Lung (tissue), 10 donors: ENCODE measurements around the gene GYPB. TPM values are rescaled to one million over a fixed set of nuclear protein-coding genes. Genes with fewer than 3 reads are reported as not detected.
"Not testable (repeated sequence)": the region's sequence is repeated elsewhere in the genome, so short reads cannot be mapped to it uniquely, and the experiment has no call there.

ENCODE experiments used
- ATAC-seq: fragments of 200-7000 bp; cut with Tn5 transposase; one replicate; pipeline ENCODE4 v1.9.1; 2020; ENCODE audit warnings: moderate number of reproducible peaks; ENCODE audit not compliant: insufficient read depth, low FRiP score
- DNase-seq, 3 donors: peaks; one replicate each; pipeline ENCODE4 v3.0.0-alpha.2; 2013 to 2017
- H3K27ac ChIP-seq, 2 donors: one replicate each; pipeline ENCODE4 v1.5.1; 2013; ENCODE audit warnings: mild to moderate bottlenecking in 2 of 2, moderate library complexity in 2 of 2, control low read depth in 1 of 2, inconsistent platforms in 1 of 2, low read depth in 1 of 2, low read length in 1 of 2
- H3K27me3 ChIP-seq, 3 donors: one replicate each; pipeline ENCODE4 v1.5.1; 2013; ENCODE audit warnings: low read length in 2 of 3; ENCODE audit not compliant: control insufficient read depth in 3 of 3, insufficient read depth in 3 of 3
- H3K36me3 ChIP-seq, 4 donors: one replicate each; pipeline ENCODE4 v1.5.1; 2013; ENCODE audit warnings: low read length in 4 of 4, mild to moderate bottlenecking in 1 of 4, moderate library complexity in 1 of 4; ENCODE audit not compliant: control insufficient read depth in 4 of 4, insufficient read depth in 4 of 4
- H3K4me1 ChIP-seq, 5 donors: one replicate each; pipeline ENCODE4 v1.5.1; 2013; ENCODE audit warnings: low read length in 5 of 5, mild to moderate bottlenecking in 2 of 5, moderate library complexity in 1 of 5; ENCODE audit not compliant: control insufficient read depth in 5 of 5, insufficient read depth in 5 of 5
- H3K4me3 ChIP-seq: one replicate; pipeline ENCODE4 v1.5.1; 2013; ENCODE audit warnings: mild to moderate bottlenecking, control low read depth, moderate library complexity
- H3K9ac ChIP-seq, 2 donors: one replicate each; pipeline ENCODE4 v1.5.1; 2013; ENCODE audit warnings: low read length in 2 of 2, control low read depth in 1 of 2; ENCODE audit not compliant: insufficient read depth in 1 of 2
- H3K9me3 ChIP-seq, 4 donors: one replicate each; pipeline ENCODE4 v1.5.1; 2013; ENCODE audit warnings: low read length in 3 of 4, mild to moderate bottlenecking in 1 of 4, moderate library complexity in 1 of 4; ENCODE audit not compliant: control insufficient read depth in 4 of 4, insufficient read depth in 3 of 4
- WGBS, 2 donors: extraction: QIAGEN DNeasy Blood & Tissue Kit; methylation state at CpG; one replicate each; pipeline ENCODE4 v1.1.7; 2013; 5-methylcytosine and 5-hydroxymethylcytosine counted together
- polyA plus RNA-seq, 2 donors: library from polyadenylated mRNA; stranded (reverse); fragments of 200-250 nt; gene quantifications; one replicate each; pipeline ENCODE4 v1.2.1, GENCODE V29; 2013
- total RNA-seq, 2 donors: library from RNA; depleted of rRNA in 1 of 2; stranded (reverse); fragments of >200 nt in 1 of 2; gene quantifications; one replicate each; pipeline ENCODE4 v1.2.1, GENCODE V29; 2014 to 2021
- donor health status: Bipolar disorder and iron deficiency.
- donor health status: healthy.
- donor health status: DM: yes; HTN: yes; CAD: no.

Gene GYPB
- total and polyA plus RNA-seq, 4 donors, result 0.64 to 16.7 TPM; not detected in 2

GRCh38 chr4:144022772-144023400 is 3.7 kb upstream of the GYPB start:
- not testable (repeated sequence) for H3K9ac ChIP-seq, H3K4me3 ChIP-seq, H3K27me3 ChIP-seq, H3K27ac ChIP-seq, DNase-seq, H3K9me3 ChIP-seq, H3K4me1 ChIP-seq, ATAC-seq, H3K36me3 ChIP-seq
- WGBS, 2 donors, result 50 to 64% methylated on average over 2 of the region's 3 CpGs

GRCh38 chr4:144021336-144021990 is 2.3 kb upstream of the GYPB start:
- DNase-seq, result peak in 2 of 3 donors; percentile 45 to 46
- H3K4me3 ChIP-seq, H3K27ac ChIP-seq, H3K9ac ChIP-seq, H3K27me3 ChIP-seq, H3K9me3 ChIP-seq, H3K4me1 ChIP-seq, H3K36me3 ChIP-seq: not testable (repeated sequence)
- ATAC-seq, result peak; percentile 68
- 28 to 34% methylated on average over 4 of the region's 4 CpGs for WGBS, 2 donors

- not testable (repeated sequence) for H3K36me3 ChIP-seq, H3K4me1 ChIP-seq, H3K4me3 ChIP-seq, ATAC-seq, DNase-seq, H3K27ac ChIP-seq, H3K9me3 ChIP-seq, H3K27me3 ChIP-seq, H3K9ac ChIP-seq
- WGBS, 2 donors, result 71 to 79% methylated on average over 3 of the region's 3 CpGs
Observed at GRCh38 chr4:144018223-144019000, 768 bp downstream of the GYPB start.

- H3K36me3 ChIP-seq, H3K27ac ChIP-seq, H3K4me1 ChIP-seq, H3K9me3 ChIP-seq, H3K27me3 ChIP-seq, ATAC-seq, H3K4me3 ChIP-seq, H3K9ac ChIP-seq: not testable (repeated sequence)
- peak in 1 of 3 donors; percentile 4 for DNase-seq
- WGBS, 2 donors, result 82 to 88% methylated on average over 4 of the region's 4 CpGs
Observed at GRCh38 chr4:144017271-144017670, 1.9 kb downstream of the GYPB start.

- H3K36me3 ChIP-seq, H3K27ac ChIP-seq, ATAC-seq, H3K27me3 ChIP-seq, H3K9me3 ChIP-seq, H3K9ac ChIP-seq, DNase-seq, H3K4me1 ChIP-seq, H3K4me3 ChIP-seq: not testable (repeated sequence)
- WGBS, 2 donors, result 78 to 88% methylated on average over 2 of the region's 2 CpGs
Observed at GRCh38 chr4:144016057-144016605, 3.0 kb downstream of the GYPB start.
